ENCODE measurements around the gene VAV2. TPM values are rescaled to one million over a fixed set of nuclear protein-coding genes. Genes with fewer than 3 reads are reported as not detected.

Gene VAV2
- total and polyA plus RNA-seq, 2 experiments from 2014 or later, result 8.1 to 28.9 TPM

DNA sequence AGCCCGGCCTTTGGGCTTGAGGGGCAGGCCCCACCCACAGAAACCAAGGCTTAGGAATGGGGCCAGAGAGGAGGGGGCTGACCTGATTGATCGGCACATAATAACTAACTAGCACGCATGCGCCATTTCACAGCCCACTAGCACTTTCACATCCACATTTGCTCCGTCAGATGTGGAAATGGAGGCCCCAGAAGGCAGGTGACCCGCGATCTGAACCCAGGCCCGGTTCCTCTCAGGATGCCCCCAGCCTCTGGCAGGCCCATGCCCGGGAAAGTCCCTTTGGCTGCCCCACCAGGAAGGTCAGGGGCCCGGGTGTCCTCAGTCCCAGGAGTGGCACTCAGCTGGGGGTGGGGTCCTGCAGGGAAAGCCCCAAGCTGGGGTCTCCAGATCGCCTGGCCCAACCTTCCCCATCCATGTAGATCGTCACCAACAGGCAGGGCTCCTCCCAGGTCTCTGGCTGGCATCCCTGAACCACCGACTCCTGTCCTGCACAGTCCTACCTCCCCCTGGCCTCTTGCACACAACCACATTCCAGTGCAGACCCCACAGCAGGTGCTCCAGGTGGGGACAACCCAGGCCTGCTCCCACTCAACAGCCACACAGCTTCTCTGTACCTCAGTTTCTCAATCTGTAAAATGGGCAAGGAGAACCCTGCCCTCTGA is 46.7 kb downstream of the VAV2 start (continued):
- TF ChIP-seq, protein P1, sequence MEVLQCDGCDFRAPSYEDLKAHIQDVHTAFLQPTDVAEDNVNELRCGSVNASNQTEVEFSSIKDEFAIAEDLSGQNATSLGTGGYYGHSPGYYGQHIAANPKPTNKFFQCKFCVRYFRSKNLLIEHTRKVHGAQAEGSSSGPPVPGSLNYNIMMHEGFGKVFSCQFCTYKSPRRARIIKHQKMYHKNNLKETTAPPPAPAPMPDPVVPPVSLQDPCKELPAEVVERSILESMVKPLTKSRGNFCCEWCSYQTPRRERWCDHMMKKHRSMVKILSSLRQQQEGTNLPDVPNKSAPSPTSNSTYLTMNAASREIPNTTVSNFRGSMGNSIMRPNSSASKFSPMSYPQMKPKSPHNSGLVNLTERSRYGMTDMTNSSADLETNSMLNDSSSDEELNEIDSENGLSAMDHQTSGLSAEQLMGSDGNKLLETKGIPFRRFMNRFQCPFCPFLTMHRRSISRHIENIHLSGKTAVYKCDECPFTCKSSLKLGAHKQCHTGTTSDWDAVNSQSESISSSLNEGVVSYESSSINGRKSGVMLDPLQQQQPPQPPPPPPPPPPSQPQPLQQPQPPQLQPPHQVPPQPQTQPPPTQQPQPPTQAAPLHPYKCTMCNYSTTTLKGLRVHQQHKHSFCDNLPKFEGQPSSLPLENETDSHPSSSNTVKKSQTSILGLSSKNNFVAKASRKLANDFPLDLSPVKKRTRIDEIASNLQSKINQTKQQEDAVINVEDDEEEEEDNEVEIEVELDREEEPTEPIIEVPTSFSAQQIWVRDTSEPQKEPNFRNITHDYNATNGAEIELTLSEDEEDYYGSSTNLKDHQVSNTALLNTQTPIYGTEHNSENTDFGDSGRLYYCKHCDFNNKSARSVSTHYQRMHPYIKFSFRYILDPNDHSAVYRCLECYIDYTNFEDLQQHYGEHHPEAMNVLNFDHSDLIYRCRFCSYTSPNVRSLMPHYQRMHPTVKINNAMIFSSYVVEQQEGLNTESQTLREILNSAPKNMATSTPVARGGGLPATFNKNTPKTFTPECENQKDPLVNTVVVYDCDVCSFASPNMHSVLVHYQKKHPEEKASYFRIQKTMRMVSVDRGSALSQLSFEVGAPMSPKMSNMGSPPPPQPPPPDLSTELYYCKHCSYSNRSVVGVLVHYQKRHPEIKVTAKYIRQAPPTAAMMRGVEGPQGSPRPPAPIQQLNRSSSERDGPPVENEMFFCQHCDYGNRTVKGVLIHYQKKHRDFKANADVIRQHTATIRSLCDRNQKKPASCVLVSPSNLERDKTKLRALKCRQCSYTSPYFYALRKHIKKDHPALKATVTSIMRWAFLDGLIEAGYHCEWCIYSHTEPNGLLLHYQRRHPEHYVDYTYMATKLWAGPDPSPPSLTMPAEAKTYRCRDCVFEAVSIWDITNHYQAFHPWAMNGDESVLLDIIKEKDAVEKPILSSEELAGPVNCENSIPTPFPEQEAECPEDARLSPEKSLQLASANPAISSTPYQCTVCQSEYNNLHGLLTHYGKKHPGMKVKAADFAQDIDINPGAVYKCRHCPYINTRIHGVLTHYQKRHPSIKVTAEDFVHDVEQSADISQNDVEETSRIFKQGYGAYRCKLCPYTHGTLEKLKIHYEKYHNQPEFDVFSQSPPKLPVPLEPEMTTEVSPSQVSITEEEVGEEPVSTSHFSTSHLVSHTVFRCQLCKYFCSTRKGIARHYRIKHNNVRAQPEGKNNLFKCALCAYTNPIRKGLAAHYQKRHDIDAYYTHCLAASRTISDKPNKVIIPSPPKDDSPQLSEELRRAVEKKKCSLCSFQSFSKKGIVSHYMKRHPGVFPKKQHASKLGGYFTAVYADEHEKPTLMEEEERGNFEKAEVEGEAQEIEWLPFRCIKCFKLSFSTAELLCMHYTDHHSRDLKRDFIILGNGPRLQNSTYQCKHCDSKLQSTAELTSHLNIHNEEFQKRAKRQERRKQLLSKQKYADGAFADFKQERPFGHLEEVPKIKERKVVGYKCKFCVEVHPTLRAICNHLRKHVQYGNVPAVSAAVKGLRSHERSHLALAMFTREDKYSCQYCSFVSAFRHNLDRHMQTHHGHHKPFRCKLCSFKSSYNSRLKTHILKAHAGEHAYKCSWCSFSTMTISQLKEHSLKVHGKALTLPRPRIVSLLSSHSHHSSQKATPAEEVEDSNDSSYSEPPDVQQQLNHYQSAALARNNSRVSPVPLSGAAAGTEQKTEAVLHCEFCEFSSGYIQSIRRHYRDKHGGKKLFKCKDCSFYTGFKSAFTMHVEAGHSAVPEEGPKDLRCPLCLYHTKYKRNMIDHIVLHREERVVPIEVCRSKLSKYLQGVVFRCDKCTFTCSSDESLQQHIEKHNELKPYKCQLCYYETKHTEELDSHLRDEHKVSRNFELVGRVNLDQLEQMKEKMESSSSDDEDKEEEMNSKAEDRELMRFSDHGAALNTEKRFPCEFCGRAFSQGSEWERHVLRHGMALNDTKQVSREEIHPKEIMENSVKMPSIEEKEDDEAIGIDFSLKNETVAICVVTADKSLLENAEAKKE (CRISPR knock-in tag; IDR thresholded peaks at IDR 0.05), result no peak
- TF ChIP-seq, protein P2, sequence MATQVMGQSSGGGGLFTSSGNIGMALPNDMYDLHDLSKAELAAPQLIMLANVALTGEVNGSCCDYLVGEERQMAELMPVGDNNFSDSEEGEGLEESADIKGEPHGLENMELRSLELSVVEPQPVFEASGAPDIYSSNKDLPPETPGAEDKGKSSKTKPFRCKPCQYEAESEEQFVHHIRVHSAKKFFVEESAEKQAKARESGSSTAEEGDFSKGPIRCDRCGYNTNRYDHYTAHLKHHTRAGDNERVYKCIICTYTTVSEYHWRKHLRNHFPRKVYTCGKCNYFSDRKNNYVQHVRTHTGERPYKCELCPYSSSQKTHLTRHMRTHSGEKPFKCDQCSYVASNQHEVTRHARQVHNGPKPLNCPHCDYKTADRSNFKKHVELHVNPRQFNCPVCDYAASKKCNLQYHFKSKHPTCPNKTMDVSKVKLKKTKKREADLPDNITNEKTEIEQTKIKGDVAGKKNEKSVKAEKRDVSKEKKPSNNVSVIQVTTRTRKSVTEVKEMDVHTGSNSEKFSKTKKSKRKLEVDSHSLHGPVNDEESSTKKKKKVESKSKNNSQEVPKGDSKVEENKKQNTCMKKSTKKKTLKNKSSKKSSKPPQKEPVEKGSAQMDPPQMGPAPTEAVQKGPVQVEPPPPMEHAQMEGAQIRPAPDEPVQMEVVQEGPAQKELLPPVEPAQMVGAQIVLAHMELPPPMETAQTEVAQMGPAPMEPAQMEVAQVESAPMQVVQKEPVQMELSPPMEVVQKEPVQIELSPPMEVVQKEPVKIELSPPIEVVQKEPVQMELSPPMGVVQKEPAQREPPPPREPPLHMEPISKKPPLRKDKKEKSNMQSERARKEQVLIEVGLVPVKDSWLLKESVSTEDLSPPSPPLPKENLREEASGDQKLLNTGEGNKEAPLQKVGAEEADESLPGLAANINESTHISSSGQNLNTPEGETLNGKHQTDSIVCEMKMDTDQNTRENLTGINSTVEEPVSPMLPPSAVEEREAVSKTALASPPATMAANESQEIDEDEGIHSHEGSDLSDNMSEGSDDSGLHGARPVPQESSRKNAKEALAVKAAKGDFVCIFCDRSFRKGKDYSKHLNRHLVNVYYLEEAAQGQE (IDR thresholded peaks at IDR 0.05; ENCODE audit: unreplicated experiment), result no peak
- TF ChIP-seq, protein P3, sequence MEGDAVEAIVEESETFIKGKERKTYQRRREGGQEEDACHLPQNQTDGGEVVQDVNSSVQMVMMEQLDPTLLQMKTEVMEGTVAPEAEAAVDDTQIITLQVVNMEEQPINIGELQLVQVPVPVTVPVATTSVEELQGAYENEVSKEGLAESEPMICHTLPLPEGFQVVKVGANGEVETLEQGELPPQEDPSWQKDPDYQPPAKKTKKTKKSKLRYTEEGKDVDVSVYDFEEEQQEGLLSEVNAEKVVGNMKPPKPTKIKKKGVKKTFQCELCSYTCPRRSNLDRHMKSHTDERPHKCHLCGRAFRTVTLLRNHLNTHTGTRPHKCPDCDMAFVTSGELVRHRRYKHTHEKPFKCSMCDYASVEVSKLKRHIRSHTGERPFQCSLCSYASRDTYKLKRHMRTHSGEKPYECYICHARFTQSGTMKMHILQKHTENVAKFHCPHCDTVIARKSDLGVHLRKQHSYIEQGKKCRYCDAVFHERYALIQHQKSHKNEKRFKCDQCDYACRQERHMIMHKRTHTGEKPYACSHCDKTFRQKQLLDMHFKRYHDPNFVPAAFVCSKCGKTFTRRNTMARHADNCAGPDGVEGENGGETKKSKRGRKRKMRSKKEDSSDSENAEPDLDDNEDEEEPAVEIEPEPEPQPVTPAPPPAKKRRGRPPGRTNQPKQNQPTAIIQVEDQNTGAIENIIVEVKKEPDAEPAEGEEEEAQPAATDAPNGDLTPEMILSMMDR (conservative IDR thresholded peaks at IDR 0.05; ENCODE audit: low read depth in 2 of 2), result no peak
- TF ChIP-seq, protein P4, sequence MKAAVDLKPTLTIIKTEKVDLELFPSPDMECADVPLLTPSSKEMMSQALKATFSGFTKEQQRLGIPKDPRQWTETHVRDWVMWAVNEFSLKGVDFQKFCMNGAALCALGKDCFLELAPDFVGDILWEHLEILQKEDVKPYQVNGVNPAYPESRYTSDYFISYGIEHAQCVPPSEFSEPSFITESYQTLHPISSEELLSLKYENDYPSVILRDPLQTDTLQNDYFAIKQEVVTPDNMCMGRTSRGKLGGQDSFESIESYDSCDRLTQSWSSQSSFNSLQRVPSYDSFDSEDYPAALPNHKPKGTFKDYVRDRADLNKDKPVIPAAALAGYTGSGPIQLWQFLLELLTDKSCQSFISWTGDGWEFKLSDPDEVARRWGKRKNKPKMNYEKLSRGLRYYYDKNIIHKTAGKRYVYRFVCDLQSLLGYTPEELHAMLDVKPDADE (IDR thresholded peaks at IDR 0.05), result no peak
- TF ChIP-seq JUNB (IDR thresholded peaks at IDR 0.05; ENCODE audit: unreplicated experiment) (no peak), ZNF114 (CRISPR knock-in tag; IDR thresholded peaks at IDR 0.05) (no peak), EZH2phosphoT487 (IDR thresholded peaks at IDR 0.05; ENCODE audit: unreplicated experiment) (no peak), EZH2 (IDR thresholded peaks at IDR 0.05; ENCODE audit: low read depth, unreplicated experiment) (no peak)

Measured in GM23338 (cell line).